Measurements from ENCODE around the gene PRPF38A.
A peak's percentile ranks its signal among the peaks of the same experiment; 100 is the strongest.

The PRPF38A gene

DNA sequence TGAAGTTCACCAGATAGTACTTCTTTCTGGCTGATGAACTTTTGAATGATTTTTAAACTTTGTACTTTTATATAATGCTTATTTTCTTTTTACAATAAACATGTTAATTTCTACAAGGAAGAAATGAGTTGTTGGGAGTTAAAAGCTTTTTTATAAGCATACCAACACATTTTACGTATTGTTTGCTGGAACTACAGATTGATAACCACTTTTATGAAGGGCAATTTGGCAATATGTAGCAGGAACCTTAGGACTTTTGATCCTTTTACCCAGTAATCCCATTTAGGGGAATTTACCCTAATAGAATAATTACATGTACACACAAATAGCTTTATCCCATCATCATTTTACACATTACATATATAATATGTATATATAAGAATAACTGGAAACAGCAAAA is 16.3 kb downstream of the PRPF38A start:
- Mint-ChIP-seq H3K27ac (no peak overlapping the region), H3K9me3 (no peaks in the 10 kb centered on the region), H3K27me3 (ENCODE audit: low read depth) (no peaks in the 10 kb centered on the region), H3K4me3 (no peak overlapping the region), H3K36me3 (ENCODE audit: low read depth) (peaks cover 58% of the 10 kb centered on the region), H3K4me1 (ENCODE audit: low read depth) (peaks cover 40% of the 10 kb centered on the region)
- no peak for DNase-seq (ENCODE audit: low spot score)

DNA sequence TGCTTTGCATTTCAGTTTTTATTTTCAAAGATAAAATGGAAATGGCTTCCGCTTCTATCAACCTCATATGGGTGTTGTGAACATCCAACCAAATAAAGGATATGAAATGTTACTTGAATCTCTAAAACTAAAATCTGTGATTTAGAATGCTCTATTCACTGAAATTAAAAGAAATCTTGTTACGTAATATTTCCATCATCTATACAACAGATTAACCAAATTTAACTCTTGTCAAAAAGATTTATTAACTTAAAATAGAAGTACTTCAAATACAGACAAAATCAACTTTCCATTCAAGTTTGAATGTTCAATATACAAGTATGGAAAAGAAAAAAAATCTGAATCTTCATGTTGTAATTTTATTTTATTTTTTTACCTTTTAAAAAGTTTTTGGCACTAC is 18.7 kb downstream of the PRPF38A start:
- H3K36me3 Mint-ChIP-seq (ENCODE audit: low read depth) = peaks cover 55% of the 10 kb centered on the region
- peaks cover 46% of the 10 kb centered on the region for H3K4me1 Mint-ChIP-seq (ENCODE audit: low read depth)
- H3K9me3 Mint-ChIP-seq = no peaks in the 10 kb centered on the region
- DNase-seq (ENCODE audit: low spot score) = no peak
- H3K27ac Mint-ChIP-seq = peak overlapping the region; percentile 70
- peak overlapping the region; percentile 43 for H3K4me3 Mint-ChIP-seq
- H3K27me3 Mint-ChIP-seq (ENCODE audit: low read depth) = no peaks in the 10 kb centered on the region

DNA sequence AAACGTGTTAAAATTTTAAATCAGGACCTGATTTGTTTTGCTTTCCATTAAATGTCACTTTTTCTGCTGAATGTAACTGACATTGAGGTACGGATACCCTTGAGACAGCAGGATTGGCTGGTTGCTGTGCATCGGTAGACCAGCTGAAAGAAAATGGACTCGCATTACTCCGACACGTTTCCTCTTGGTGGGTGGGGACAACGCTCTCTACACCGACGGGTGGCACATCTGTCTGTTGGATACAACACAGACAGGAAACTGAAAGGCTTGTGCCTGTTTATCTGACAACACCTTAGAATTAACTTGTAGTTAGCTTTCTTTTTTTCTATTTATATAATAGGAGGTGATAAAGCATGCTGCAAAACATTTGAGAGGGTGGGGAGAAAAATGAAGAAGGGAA is 19.4 kb downstream of the PRPF38A start:
- Mint-ChIP-seq H3K27me3 (ENCODE audit: low read depth) (no peaks in the 10 kb centered on the region), H3K36me3 (ENCODE audit: low read depth) (peaks cover 54% of the 10 kb centered on the region), H3K4me1 (ENCODE audit: low read depth) (peaks cover 44% of the 10 kb centered on the region), H3K27ac (peak overlapping the region; percentile 94), H3K9me3 (no peaks in the 10 kb centered on the region), H3K4me3 (peak overlapping the region; percentile 75)
- peak; percentile 72 for DNase-seq (ENCODE audit: low spot score)

DNA sequence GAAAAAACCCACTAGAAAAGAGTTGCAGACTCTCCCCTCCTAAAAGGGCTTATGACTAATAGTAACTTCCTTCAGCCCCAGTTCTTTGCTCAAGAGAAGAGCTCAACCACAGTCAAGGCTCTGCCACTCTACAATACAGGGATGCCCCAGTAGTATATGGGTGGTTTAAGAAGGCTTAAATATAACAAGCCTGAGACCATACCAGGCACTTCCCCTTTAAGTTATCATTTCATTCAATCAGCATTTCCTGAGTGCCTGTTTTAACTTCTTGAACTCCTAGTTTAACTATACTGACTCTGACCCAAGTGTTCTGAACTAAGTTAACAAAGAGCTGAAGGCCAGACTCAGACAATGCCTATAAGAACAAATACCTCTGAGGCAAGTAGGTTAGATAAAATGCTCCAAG is 19.8 kb downstream of the PRPF38A start:
- peak overlapping the region; percentile 94 for H3K27ac Mint-ChIP-seq
- H3K4me1 Mint-ChIP-seq (ENCODE audit: low read depth) = peaks cover 44% of the 10 kb centered on the region
- no peaks in the 10 kb centered on the region for H3K27me3 Mint-ChIP-seq (ENCODE audit: low read depth)
- H3K9me3 Mint-ChIP-seq = no peaks in the 10 kb centered on the region
- peaks cover 53% of the 10 kb centered on the region for H3K36me3 Mint-ChIP-seq (ENCODE audit: low read depth)
- peak overlapping the region; percentile 75 for H3K4me3 Mint-ChIP-seq
- DNase-seq (ENCODE audit: low spot score) = peak; percentile 26

DNA sequence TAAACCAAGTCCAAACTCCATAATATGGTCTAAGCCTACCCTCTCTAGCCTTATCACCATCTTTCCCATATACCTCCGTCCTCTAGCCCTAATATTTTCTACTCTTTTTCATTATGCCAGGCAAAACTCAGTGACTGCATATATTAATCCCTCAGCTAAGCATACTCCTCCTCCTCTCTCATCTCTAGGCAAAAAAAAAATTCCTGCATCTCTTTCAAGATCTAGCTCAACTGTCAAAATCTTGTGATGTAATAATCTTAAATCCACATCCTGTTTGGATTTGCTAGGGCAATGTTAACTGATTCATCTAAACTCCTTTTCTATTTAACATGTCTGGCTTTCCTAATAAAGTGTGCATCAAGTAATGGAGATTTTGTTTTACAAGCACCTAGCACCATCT is 20.4 kb downstream of the PRPF38A start:
- peaks cover 39% of the 10 kb centered on the region for H3K4me1 Mint-ChIP-seq (ENCODE audit: low read depth)
- H3K27ac Mint-ChIP-seq = peak overlapping the region; percentile 94
- H3K4me3 Mint-ChIP-seq = peak overlapping the region; percentile 75
- no peaks in the 10 kb centered on the region for H3K27me3 Mint-ChIP-seq (ENCODE audit: low read depth)
- no peak for DNase-seq (ENCODE audit: low spot score)
- H3K9me3 Mint-ChIP-seq = no peaks in the 10 kb centered on the region
- peaks cover 48% of the 10 kb centered on the region for H3K36me3 Mint-ChIP-seq (ENCODE audit: low read depth)

DNA sequence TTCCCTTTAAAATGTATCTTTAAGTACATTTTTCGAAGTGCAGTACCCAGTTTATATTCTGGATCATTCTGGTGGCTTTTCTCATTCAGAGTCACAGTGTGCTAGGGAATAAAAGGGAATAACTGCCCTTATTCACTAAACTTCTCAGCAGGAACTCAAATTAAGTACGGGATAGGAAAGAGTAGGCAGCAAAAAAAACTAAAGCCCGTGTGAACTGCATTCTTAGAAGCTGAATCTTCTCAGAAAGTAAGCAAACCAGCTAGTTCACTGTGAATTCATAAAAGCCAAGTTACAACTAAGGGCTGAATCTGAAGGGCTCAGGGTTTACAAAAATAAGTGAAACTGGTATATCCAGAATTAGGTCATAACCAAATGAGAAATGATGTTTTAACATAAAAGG is 22.0 kb downstream of the PRPF38A start:
- peaks cover 36% of the 10 kb centered on the region for H3K4me1 Mint-ChIP-seq (ENCODE audit: low read depth)
- no peak for DNase-seq (ENCODE audit: low spot score)
- no peaks in the 10 kb centered on the region for H3K9me3 Mint-ChIP-seq
- no peaks in the 10 kb centered on the region for H3K27me3 Mint-ChIP-seq (ENCODE audit: low read depth)
- H3K36me3 Mint-ChIP-seq (ENCODE audit: low read depth) = peaks cover 51% of the 10 kb centered on the region
- H3K4me3 Mint-ChIP-seq = no peak overlapping the region
- peak overlapping the region; percentile 63 for H3K27ac Mint-ChIP-seq

DNA sequence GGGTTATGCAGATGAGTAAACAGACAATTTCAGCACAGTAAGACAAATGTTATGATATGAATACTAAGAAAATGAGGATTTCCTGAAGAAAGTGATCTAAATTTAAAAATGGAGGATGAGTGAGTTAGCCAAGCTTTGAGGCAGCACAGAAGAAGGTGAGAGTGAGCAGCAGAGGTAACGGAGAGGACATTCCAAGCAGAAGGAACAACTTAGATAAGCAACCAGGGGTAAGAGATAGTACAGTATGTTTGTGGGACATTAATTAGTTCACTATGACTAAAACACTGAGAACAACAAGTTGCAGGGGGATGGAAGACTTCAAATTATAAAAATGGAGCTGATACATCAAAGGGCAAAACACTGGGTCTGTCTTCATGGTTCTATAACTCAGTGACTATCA is 22.8 kb downstream of the PRPF38A start:
- H3K9me3 Mint-ChIP-seq = no peaks in the 10 kb centered on the region
- H3K4me3 Mint-ChIP-seq = no peak overlapping the region
- peak overlapping the region; percentile 14 for H3K27ac Mint-ChIP-seq
- peaks cover 49% of the 10 kb centered on the region for H3K36me3 Mint-ChIP-seq (ENCODE audit: low read depth)
- no peak for DNase-seq (ENCODE audit: low spot score)
- no peaks in the 10 kb centered on the region for H3K27me3 Mint-ChIP-seq (ENCODE audit: low read depth)
- peaks cover 36% of the 10 kb centered on the region for H3K4me1 Mint-ChIP-seq (ENCODE audit: low read depth)

DNA sequence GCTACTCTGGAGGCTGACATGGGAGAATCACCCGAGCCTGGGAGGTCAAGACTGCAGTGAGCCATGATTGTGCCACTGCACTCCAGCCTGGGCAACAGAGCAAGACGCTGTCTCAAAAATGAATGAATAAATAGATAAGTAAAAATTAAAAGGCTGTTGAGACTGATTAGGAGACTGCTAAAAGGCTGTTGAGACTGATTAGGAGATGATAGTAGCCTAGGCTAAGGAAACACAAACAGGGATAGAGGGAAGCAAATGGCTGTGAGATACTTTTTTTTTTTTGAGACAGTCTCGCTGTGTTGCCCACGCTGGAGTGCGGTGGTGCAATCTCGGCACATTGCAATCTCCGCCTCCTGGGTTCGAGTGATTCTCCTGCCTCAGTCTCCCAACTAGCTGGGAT is 28.4 kb downstream of the PRPF38A start:
- no peaks in the 10 kb centered on the region for H3K9me3 Mint-ChIP-seq
- H3K4me1 Mint-ChIP-seq (ENCODE audit: low read depth) = no peaks in the 10 kb centered on the region
- H3K4me3 Mint-ChIP-seq = no peak overlapping the region
- H3K36me3 Mint-ChIP-seq (ENCODE audit: low read depth) = peaks cover 28% of the 10 kb centered on the region
- H3K27me3 Mint-ChIP-seq (ENCODE audit: low read depth) = no peaks in the 10 kb centered on the region
- no peak for DNase-seq (ENCODE audit: low spot score)
- no peak overlapping the region for H3K27ac Mint-ChIP-seq

DNA sequence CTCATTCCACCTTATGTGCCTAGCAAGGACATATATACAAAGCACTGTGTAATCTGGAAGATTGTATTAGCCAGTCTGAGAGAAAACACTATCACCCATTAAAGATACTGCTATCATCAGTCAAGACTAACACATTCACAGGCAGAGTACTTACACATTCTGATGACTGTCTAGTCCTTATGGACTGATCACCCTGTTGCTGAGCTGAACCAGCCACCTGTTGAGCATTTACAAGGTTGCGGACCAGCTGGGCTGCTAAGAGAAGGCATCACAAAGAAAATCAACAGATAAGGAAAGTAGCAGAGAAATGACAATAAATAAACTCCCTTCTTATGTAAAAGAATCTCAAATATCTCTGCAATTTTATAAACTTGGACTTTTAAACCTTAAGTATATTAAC is 30.8 kb downstream of the PRPF38A start:
- Mint-ChIP-seq H3K4me1 (ENCODE audit: low read depth) (no peaks in the 10 kb centered on the region), H3K36me3 (ENCODE audit: low read depth) (peaks cover 31% of the 10 kb centered on the region), H3K27me3 (ENCODE audit: low read depth) (no peaks in the 10 kb centered on the region), H3K27ac (no peak overlapping the region), H3K4me3 (no peak overlapping the region), H3K9me3 (no peaks in the 10 kb centered on the region)
- no peak for DNase-seq (ENCODE audit: low spot score)

DNA sequence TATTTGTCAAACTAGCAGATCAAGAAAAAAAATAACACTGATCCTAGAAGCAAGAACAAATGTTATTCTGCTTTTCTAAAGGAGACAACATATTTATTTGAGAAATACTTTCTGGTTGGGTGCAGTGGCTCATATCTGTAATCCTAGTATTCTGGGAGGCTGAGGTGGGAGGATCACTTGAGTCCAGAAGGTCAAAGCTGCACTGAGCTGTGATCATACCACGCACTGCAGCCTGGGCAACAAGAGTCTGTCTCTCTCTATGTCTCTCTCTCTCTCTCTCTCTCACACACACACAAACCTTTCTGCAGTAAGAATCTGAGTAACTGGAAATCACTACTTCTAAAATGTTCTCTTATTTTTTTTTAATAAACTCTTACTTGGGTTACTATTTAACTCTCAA is 31.2 kb downstream of the PRPF38A start:
- H3K27ac Mint-ChIP-seq = no peak overlapping the region
- H3K9me3 Mint-ChIP-seq = no peaks in the 10 kb centered on the region
- DNase-seq (ENCODE audit: low spot score) = no peak
- peaks cover 29% of the 10 kb centered on the region for H3K36me3 Mint-ChIP-seq (ENCODE audit: low read depth)
- no peaks in the 10 kb centered on the region for H3K27me3 Mint-ChIP-seq (ENCODE audit: low read depth)
- H3K4me3 Mint-ChIP-seq = no peak overlapping the region
- no peaks in the 10 kb centered on the region for H3K4me1 Mint-ChIP-seq (ENCODE audit: low read depth)

DNA sequence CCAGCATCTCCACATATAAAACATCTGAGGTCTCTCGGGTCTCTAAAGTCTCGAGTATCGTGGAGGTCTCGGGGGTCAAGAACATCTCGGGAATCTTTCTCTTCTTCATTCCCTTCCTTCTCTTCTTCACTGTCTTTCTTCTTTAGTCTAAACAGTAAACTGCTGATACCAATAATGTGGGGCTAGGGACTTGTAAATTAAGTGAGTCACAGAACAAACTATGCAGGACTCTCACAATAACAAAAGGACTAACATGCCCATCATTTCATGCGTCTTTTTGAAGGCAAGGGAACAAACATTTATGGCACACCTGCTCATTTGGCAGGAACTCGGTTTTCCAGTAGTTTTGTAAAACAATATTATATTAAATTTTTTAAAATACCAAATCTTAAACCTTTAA is 32.4 kb downstream of the PRPF38A start:
- Mint-ChIP-seq H3K4me1 (ENCODE audit: low read depth) (no peaks in the 10 kb centered on the region), H3K27me3 (ENCODE audit: low read depth) (no peaks in the 10 kb centered on the region), H3K36me3 (ENCODE audit: low read depth) (peaks cover 26% of the 10 kb centered on the region), H3K4me3 (no peak overlapping the region), H3K9me3 (no peaks in the 10 kb centered on the region), H3K27ac (no peak overlapping the region)
- DNase-seq (ENCODE audit: low spot score) = no peak

DNA sequence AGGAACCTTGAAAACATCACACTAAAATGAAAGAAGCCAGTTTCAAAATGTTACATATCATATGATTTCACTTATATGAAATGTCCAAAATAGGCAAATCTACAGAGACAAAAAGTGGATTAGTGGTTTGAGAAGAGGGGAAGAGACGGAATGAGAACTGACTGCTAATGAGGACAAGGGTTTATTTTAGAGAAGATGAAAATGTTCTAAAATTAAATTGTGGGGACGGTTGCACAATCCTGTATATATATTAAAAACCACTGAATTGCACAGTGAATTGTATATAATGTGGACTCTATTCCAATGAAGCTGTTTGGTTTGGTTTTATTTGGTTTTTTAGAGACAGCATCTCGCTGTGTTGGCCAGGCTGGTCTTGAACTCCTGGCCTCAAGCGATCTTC is 35.6 kb downstream of the PRPF38A start:
- Mint-ChIP-seq H3K27ac (no peak overlapping the region), H3K27me3 (ENCODE audit: low read depth) (no peaks in the 10 kb centered on the region), H3K4me3 (no peak overlapping the region), H3K9me3 (no peaks in the 10 kb centered on the region), H3K36me3 (ENCODE audit: low read depth) (peaks cover 38% of the 10 kb centered on the region), H3K4me1 (ENCODE audit: low read depth) (no peaks in the 10 kb centered on the region)
- DNase-seq (ENCODE audit: low spot score) = no peak

DNA sequence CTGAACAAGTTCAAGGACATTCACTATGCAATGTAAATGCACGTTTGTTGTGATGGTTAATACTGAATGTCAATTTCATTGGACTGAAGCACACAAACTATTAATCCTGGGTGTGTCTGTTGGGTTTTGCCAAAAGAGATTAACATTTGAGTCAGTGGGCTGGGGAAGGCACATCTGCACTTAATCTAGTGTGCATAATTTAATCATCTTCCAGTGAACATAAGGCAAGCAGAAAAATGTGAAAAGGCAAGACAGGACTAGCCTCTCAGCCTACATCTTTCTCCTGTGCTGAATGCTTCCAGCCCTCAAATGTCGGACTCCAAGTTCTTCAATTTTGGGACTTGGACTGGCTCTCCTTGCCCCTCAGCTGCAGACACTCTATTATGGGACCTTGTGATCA is 40.1 kb downstream of the PRPF38A start:
- Mint-ChIP-seq H3K27ac (no peak overlapping the region), H3K36me3 (ENCODE audit: low read depth) (peaks cover 33% of the 10 kb centered on the region), H3K4me1 (ENCODE audit: low read depth) (no peaks in the 10 kb centered on the region), H3K27me3 (ENCODE audit: low read depth) (no peaks in the 10 kb centered on the region), H3K9me3 (no peaks in the 10 kb centered on the region), H3K4me3 (no peak overlapping the region)
- no peak for DNase-seq (ENCODE audit: low spot score)

DNA sequence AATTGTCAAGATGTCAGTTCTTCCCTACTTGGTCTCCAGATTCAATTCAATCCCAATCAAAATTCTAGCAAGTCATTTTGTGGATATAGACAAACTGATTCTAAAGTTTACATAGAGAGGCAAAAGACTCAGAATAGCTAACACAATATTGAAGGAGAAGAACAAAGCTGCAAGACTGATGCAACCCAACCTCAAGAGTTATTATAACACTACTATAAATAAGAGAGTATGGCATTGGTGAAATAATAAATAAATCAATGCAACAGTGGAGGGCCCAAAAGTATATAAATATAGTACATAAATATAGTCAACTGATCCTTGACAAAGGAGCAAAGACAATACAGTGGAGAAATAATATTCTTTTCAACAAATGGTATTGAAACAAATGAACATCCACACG is 49.7 kb downstream of the PRPF38A start:
- H3K9me3 Mint-ChIP-seq = no peaks in the 10 kb centered on the region
- no peak for DNase-seq (ENCODE audit: low spot score)
- H3K27ac Mint-ChIP-seq = no peak overlapping the region

DNA sequence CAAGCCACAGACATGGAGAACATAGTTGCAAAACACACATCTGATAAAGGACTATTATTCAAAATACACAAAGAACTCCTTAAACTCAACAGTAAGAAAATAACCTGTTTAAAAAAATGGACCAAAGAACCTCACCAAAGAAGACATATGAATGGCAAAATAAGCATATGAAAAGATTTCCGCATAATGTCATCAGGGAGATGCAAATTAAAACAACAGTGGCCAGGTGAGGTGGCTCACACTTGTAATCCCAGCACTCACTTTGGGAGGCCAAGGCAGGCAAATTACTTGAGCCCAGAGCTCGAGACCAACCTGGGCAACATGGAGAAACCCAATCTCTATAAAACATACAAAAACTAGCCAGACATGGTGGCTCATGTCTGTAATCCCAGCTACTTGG is 50.4 kb downstream of the PRPF38A start:
- no peaks in the 10 kb centered on the region for H3K9me3 Mint-ChIP-seq
- no peak for DNase-seq (ENCODE audit: low spot score)
- no peaks in the 10 kb centered on the region for H3K27me3 Mint-ChIP-seq (ENCODE audit: low read depth)
- H3K36me3 Mint-ChIP-seq (ENCODE audit: low read depth) = peaks cover 26% of the 10 kb centered on the region
- no peaks in the 10 kb centered on the region for H3K4me1 Mint-ChIP-seq (ENCODE audit: low read depth)
- no peak overlapping the region for H3K4me3 Mint-ChIP-seq
- H3K27ac Mint-ChIP-seq = no peak overlapping the region

More for the DNA sequence above, 49.7 kb downstream of the PRPF38A start:
- H3K4me3 Mint-ChIP-seq = no peak overlapping the region
- peaks cover 26% of the 10 kb centered on the region for H3K36me3 Mint-ChIP-seq (ENCODE audit: low read depth)
- no peaks in the 10 kb centered on the region for H3K27me3 Mint-ChIP-seq (ENCODE audit: low read depth)
- no peaks in the 10 kb centered on the region for H3K4me1 Mint-ChIP-seq (ENCODE audit: low read depth)
